A673 (cell line): ENCODE measurements around the gene ZCCHC10. TPM values are rescaled to one million over a fixed set of nuclear protein-coding genes. Genes with fewer than 3 reads are reported as not detected.

Source experiments
- BruUV-seq: library from RNA; stranded (reverse); fragments of 400-500 nt; replicated peaks from 2 replicates; lab custom pipeline; 2021; lab: Mats Ljungman, UMichigan
- CTCF ChIA-PET: fragments of 300-600 bp; sonication (Branson Sonifier 250); formaldehyde crosslinking; loops from one replicate; lab custom pipeline; 2022; ENCODE audit warnings: antibody characterized with exemption; lab: Charles Lee
- POLR2A ChIA-PET: fragments of 300-600 bp; sonication (Branson Sonifier 250); formaldehyde crosslinking; loops from one replicate; lab custom pipeline; 2022; ENCODE audit warnings: antibody characterized with exemption; ENCODE audit not compliant: low non-redundant PET; lab: Charles Lee
- DNase-seq: peaks from one replicate; pipeline ENCODE4 v3.0.0-alpha.2; 2015; ENCODE audit warnings: low spot score
- H3K27ac ChIP-seq: fragments of 200-600 bp; sonication (generic); 2 replicates; pipeline ENCODE4 v1.5.1; 2016; ENCODE audit warnings: mixed run types, low read depth, mild to moderate bottlenecking, mixed read lengths, antibody characterized with exemption, low read length; ENCODE audit not compliant: poor library complexity, severe bottlenecking
- H3K27me3 ChIP-seq: fragments of 200-600 bp; sonication (generic); replicated peaks from 2 replicates; pipeline ENCODE4 v1.6.1; 2017; ENCODE audit warnings: mixed run types, low read depth, mild to moderate bottlenecking, mixed read lengths, antibody characterized with exemption, low read length; ENCODE audit not compliant: insufficient read depth, poor library complexity
- H3K36me3 ChIP-seq: fragments of 200-600 bp; sonication (generic); 2 replicates; pipeline ENCODE4 v1.6.1; 2016; ENCODE audit warnings: mixed run types, mild to moderate bottlenecking, mixed read lengths, antibody characterized with exemption, low read length; ENCODE audit not compliant: insufficient read depth, poor library complexity, severe bottlenecking
- H3K4me1 ChIP-seq: fragments of 200-600 bp; sonication (generic); 2 replicates; pipeline ENCODE4 v1.6.1; 2017; ENCODE audit warnings: mixed run types, mild to moderate bottlenecking, mixed read lengths, antibody characterized with exemption, low read length; ENCODE audit not compliant: insufficient read depth, poor library complexity, severe bottlenecking
- H3K4me3 ChIP-seq: fragments of 200-600 bp; sonication (generic); 2 replicates; pipeline ENCODE4 v1.5.1; 2016; ENCODE audit warnings: low read depth, mixed run types, mild to moderate bottlenecking, mixed read lengths, low read length; ENCODE audit not compliant: poor library complexity, severe bottlenecking
- H3K9me3 ChIP-seq: fragments of 200-600 bp; sonication (generic); 2 replicates; pipeline ENCODE4 v1.6.1; 2016; ENCODE audit warnings: mixed run types, low read depth, mild to moderate bottlenecking, mixed read lengths, antibody characterized with exemption, low read length; ENCODE audit not compliant: poor library complexity, severe bottlenecking
- EZH2 ChIP-seq: fragments of 200-600 bp; sonication (generic); IDR thresholded peaks from 2 replicates; pipeline ENCODE4 v1.6.1; 2017; ENCODE audit warnings: borderline replicate concordance, low read depth, mild to moderate bottlenecking, mixed read lengths, antibody characterized with exemption, low read length; ENCODE audit not compliant: poor library complexity, severe bottlenecking
- intact Hi-C: fragments of 100-400 bp; cut with micrococcal nuclease; formaldehyde crosslinking; loops from one replicate; pipeline ENCODE4 v1.10.0; 2022; ENCODE audit not compliant: unreplicated experiment
- total RNA-seq: library from RNA; stranded (reverse); gene quantifications from 2 replicates; pipeline ENCODE4 v1.2.3, GENCODE V29; 2021
- TF ChIP-seq, protein P1 (sequence below): fragments of 300-800, 200-600 bp; sonication (generic); conservative IDR thresholded peaks from 2 replicates; pipeline ENCODE4 v1.5.1; 2017; ENCODE audit warnings: low read depth, mild to moderate bottlenecking, antibody characterized with exemption, low read length, moderate library complexity, mixed read lengths

ZCCHC10 gene
- total RNA-seq, 1 experiment from 2014 or later: 31.2 TPM

DNA sequence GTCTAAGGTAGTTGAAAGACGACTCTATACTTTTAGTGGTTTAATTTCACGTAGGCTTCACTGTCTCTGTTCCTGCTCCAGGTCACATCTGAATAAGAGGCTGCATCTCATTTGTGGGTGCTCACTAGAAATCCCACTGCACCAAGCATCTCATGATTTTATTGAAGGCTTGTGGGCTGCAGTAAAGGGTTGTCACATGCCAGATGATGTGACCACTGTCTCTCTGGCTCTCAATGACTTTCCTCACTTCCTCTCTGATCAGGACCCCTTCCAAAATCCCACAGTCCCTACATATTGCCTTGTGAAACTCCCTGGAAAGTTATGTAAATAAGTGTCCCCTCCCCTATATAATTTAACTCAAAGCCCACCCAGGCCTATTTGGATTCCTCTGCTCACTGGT lies 8.9 kb upstream of the ZCCHC10 start:
- ChIA-PET CTCF (no interaction called here), POLR2A (interaction anchor here (0.7 kb wide), 1 partner anchor 10 kb away, joined by 3 read pairs; no protein-coding TSS in a partner anchor)
- Histone ChIP-seq H3K4me1 (no peaks in the 10 kb centered on the region), H3K27me3 (no peaks in the 10 kb centered on the region), H3K4me3 (no peak overlapping the region), H3K27ac (no peak overlapping the region), H3K9me3 (no peaks in the 10 kb centered on the region), H3K36me3 (no peaks in the 10 kb centered on the region)
- no peak for TF ChIP-seq EZH2
- TF ChIP-seq, protein P1, sequence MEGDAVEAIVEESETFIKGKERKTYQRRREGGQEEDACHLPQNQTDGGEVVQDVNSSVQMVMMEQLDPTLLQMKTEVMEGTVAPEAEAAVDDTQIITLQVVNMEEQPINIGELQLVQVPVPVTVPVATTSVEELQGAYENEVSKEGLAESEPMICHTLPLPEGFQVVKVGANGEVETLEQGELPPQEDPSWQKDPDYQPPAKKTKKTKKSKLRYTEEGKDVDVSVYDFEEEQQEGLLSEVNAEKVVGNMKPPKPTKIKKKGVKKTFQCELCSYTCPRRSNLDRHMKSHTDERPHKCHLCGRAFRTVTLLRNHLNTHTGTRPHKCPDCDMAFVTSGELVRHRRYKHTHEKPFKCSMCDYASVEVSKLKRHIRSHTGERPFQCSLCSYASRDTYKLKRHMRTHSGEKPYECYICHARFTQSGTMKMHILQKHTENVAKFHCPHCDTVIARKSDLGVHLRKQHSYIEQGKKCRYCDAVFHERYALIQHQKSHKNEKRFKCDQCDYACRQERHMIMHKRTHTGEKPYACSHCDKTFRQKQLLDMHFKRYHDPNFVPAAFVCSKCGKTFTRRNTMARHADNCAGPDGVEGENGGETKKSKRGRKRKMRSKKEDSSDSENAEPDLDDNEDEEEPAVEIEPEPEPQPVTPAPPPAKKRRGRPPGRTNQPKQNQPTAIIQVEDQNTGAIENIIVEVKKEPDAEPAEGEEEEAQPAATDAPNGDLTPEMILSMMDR: no peak
- intact Hi-C loops: no loop called here
- no TSS peak for BruUV-seq
- DNase-seq: no peak

DNA sequence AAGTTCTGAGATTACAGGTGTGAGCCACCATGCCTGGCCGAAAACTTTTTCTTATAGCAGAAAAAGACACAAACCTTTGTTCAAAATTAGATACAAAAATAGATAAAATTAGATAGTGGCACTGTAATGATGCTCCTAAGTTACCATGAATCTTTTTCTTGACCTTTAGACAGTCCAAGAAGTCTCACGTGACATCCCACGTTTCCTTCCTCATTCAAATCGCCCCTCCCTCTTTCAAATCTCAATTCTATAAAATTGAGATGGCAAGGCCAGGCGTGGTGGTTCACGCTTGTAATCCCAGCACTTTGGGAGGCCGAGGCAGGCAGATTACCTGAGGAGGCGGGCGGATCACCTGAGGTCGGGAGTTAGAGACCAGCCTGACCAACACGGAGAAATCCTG lies 7.7 kb upstream of the ZCCHC10 start:
- no peaks in the 10 kb centered on the region for H3K27me3 ChIP-seq
- H3K4me3 ChIP-seq: no peak overlapping the region
- POLR2A ChIA-PET: no interaction called here
- DNase-seq: no peak
- no peak overlapping the region for H3K27ac ChIP-seq
- no TSS peak for BruUV-seq
- H3K36me3 ChIP-seq: no peaks in the 10 kb centered on the region
- no peak for TF ChIP-seq EZH2
- TF ChIP-seq, protein P1: no peak
- no peaks in the 10 kb centered on the region for H3K4me1 ChIP-seq
- H3K9me3 ChIP-seq: no peaks in the 10 kb centered on the region
- intact Hi-C loops: no loop called here
- CTCF ChIA-PET: no interaction called here

DNA sequence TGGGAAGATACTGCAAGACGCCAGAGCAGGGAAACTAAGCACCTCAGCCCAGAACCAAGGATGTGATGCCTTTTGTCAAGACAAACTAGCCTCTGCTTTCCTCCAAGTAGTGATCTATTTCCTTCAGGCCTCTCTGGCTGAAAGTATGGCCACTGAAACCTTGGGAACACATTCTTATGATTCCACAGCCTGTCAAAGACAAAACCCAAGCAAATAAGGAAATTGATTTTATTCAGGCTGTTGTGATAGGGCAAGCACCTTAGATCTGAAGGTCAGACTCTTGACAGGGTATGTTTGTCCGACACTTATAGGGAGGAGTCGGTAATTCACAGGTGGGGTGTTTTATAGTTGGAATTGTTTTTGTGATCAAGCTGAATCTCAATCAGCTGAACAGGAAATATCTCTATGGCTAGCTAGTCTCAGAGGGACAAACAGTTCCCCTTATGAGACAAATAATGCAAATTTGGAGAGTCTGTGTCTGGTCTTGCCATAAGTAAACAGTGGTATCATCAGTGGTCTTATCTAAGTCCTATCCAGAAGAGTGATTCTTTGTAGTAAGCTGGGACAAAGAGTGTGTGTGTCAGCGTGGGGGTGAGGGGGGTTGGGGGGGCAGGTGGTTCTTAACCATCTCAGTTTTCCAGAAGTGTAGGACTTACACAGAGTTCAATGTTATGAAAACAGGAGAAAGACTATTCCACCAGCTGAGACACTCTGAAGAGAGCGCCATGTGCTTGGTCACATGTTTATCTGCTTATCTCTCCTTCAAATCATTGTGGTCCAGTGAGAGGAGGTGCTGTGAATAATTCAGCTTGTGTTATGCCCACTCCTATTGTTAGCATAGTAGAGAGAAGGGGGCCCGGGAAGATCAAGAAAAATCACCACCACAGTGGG lies 6.7 kb upstream of the ZCCHC10 start:
- Histone ChIP-seq H3K4me1 (no peaks in the 10 kb centered on the region), H3K27me3 (no peaks in the 10 kb centered on the region), H3K9me3 (no peaks in the 10 kb centered on the region), H3K4me3 (no peak overlapping the region), H3K36me3 (no peaks in the 10 kb centered on the region), H3K27ac (no peak overlapping the region)
- intact Hi-C loops: no loop called here
- TF ChIP-seq, protein P1: no peak
- no peak for TF ChIP-seq EZH2
- CTCF ChIA-PET: no interaction called here
- POLR2A ChIA-PET: no interaction called here
- no peak for DNase-seq
- BruUV-seq: no TSS peak
